Transverse colon (tissue), 4 donors: ENCODE measurements around the gene ZFP1. TPM values are rescaled to one million over a fixed set of nuclear protein-coding genes. Genes with fewer than 3 reads are reported as not detected.

ENCODE experiments used
- DNase-seq: peaks from one replicate; pipeline ENCODE4 v3.0.0-alpha.2; 2019
- H3K27ac ChIP-seq, 4 donors: fragments of 200-600 bp; sonication (generic); 2 replicates each; pipeline ENCODE4 v1.5.1; 2016 to 2018; ENCODE audit warnings: inconsistent platforms in 4 of 4
- H3K27me3 ChIP-seq: fragments of 200-600 bp; sonication (generic); 2 replicates; pipeline ENCODE4 v1.5.1; 2017; ENCODE audit warnings: inconsistent platforms
- H3K36me3 ChIP-seq, 4 donors: fragments of 200-600 bp; sonication (generic); 2 replicates each; pipeline ENCODE4 v1.5.1; 2017 to 2019; ENCODE audit warnings: inconsistent platforms in 4 of 4
- H3K4me1 ChIP-seq, 4 donors: fragments of 200-600 bp; sonication (generic); 2 replicates each; pipeline ENCODE4 v1.5.1; 2017 to 2020; ENCODE audit warnings: inconsistent platforms in 4 of 4
- H3K4me3 ChIP-seq, 4 donors: fragments of 200-600 bp; sonication (generic); 1 replicate in 1 of 4; 2 replicates in 3 of 4; pipeline versions ENCODE4 v1.5.1 to v1.6.1; 2017 to 2019; ENCODE audit warnings: inconsistent platforms in 4 of 4
- H3K9me3 ChIP-seq, 2 donors: fragments of 200-600 bp; sonication (generic); 2 replicates each; pipeline ENCODE4 v1.5.1; 2017 to 2019; ENCODE audit warnings: inconsistent platforms in 2 of 2
- EP300 ChIP-seq: sonication (generic); formaldehyde crosslinking; IDR thresholded peaks from one replicate; pipeline ENCODE4 v1.6.1; 2017; ENCODE audit warnings: antibody characterized with exemption, low read depth
- POLR2A ChIP-seq: fragments of 450-650 bp; IDR thresholded peaks from one replicate; pipeline ENCODE4 v1.6.1; 2016; ENCODE audit warnings: antibody characterized with exemption, mild to moderate bottlenecking, moderate library complexity
- POLR2AphosphoS5 ChIP-seq, 3 donors: sonication (generic); formaldehyde crosslinking; IDR thresholded peaks; one replicate each; pipeline ENCODE4 v1.6.1; 2016; ENCODE audit warnings: antibody characterized with exemption in 3 of 3
- WGBS, 2 donors: methylation state at CpG; one replicate each; pipeline ENCODE4 v1.1.5; 2018; ENCODE audit warnings: low coverage in 1 of 2; 5-methylcytosine and 5-hydroxymethylcytosine counted together
- in situ Hi-C, 4 donors: fragments of 200-750 bp; cut with MboI; loops; one replicate each; pipeline versions ENCODE4 v1.15.0 to v1.15.1; 2017; ENCODE audit warnings: low sequenced_read_pairs in 3 of 4, low pct_ligation_motif_present in 1 of 4, low pct_unique_long_range_greater_than_20kb in 1 of 4
- intact Hi-C: fragments of 100-400 bp; cut with DNase I; formaldehyde crosslinking; loops from one replicate; pipeline ENCODE4 v1.15.1; 2023; ENCODE audit warnings: low total_unique reads
- total RNA-seq, 4 donors: library from RNA; depleted of rRNA; stranded (reverse); fragments of >200 nt; gene quantifications; one replicate each; pipeline ENCODE4 v1.1.0, GENCODE V29; 2016
- TF ChIP-seq, protein P1 (sequence below), 5 experiments: fragments of 200-600 bp in 3 of 5; fragments of 450-650 bp in 2 of 5; sonication (generic) in 3 of 5; IDR thresholded peaks; 1 replicate in 2 of 5; 2 replicates in 3 of 5; pipeline ENCODE4 v1.5.1; 2016 to 2017; ENCODE audit warnings: antibody characterized with exemption in 5 of 5, inconsistent platforms in 3 of 5, mild to moderate bottlenecking in 2 of 5, moderate library complexity in 1 of 5

ZFP1 gene
- total RNA-seq, 4 donors from 2014 or later: 1.1 to 56.7 (median 6.3) TPM

DNA sequence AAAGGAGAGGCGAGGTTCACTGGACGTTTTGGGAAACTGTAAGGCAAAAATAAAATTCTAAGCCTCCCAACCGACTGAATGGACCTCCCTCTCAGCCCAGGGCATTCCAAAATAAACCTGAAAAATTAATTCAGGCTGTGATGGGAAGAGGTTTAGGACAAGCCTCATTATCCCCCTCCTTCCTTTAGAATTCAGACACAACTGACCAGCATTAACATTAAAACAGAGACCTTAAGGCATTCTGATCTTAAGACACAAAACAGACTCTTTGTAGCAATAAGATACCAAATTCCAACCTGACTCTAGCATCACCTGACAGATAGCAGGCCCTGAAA is 31.4 kb upstream of the ZFP1 start:
- in situ Hi-C loops: loop anchor here in 1 of 4 donors (25.0 kb wide), 1 partner anchor 405 kb away; the partner anchor contains the start of gene MLKL
- H3K4me1 ChIP-seq: peaks cover 7 to 20% (median 8%) of the 10 kb centered on the region in 4 donors
- DNase-seq: no peak
- TF ChIP-seq POLR2A: no peak
- no peak for TF ChIP-seq EP300
- TF ChIP-seq, protein P1, sequence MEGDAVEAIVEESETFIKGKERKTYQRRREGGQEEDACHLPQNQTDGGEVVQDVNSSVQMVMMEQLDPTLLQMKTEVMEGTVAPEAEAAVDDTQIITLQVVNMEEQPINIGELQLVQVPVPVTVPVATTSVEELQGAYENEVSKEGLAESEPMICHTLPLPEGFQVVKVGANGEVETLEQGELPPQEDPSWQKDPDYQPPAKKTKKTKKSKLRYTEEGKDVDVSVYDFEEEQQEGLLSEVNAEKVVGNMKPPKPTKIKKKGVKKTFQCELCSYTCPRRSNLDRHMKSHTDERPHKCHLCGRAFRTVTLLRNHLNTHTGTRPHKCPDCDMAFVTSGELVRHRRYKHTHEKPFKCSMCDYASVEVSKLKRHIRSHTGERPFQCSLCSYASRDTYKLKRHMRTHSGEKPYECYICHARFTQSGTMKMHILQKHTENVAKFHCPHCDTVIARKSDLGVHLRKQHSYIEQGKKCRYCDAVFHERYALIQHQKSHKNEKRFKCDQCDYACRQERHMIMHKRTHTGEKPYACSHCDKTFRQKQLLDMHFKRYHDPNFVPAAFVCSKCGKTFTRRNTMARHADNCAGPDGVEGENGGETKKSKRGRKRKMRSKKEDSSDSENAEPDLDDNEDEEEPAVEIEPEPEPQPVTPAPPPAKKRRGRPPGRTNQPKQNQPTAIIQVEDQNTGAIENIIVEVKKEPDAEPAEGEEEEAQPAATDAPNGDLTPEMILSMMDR (IDR thresholded peaks at IDR 0.05): no peak
- TF ChIP-seq POLR2AphosphoS5 (IDR thresholded peaks at IDR 0.05): no peak
- peaks cover 0 to 7% of the 10 kb centered on the region in 2 donors for H3K9me3 ChIP-seq
- 33 to 35% methylated on average over 1 to 3 of the region's 3 CpGs for WGBS, 2 donors
- no peaks in the 10 kb centered on the region for H3K36me3 ChIP-seq
- peak overlapping the region in 1 of 4 donors; percentile 71 for H3K4me3 ChIP-seq
- H3K27ac ChIP-seq: peak overlapping the region in 1 of 4 donors; percentile 84
- no peaks in the 10 kb centered on the region for H3K27me3 ChIP-seq
- intact Hi-C loops: no loop called here

DNA sequence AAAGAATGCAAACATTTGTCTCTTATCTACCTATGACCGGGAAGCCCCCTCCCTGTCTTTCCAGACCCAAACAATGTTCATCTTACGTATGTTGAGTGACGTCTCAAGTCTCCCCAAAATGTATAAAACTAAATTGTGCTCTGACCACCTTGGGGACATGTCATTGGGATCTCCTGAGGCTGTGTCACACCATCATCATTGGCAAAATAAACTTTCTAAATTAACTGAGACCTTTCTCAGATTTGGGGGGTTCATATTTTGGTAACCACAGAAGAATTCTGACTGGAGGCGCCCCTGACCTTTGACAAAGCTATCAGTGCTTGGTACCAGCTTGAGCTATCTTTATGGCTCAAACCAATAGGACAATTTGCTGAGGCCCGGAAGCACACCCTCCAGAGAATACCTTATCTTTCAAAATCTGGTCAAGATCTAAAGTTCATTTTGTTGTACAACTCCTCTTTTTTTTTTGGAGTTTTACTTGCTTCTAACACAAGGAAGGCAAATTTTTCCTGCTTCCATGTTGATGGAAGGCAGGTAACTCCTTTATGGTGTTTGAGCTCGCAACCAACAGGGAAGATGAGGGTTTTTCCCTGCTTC is 29.3 kb upstream of the ZFP1 start:
- no peak for DNase-seq
- intact Hi-C loops (no loop called here), in situ Hi-C loops (loop anchor here in 1 of 4 donors (25.0 kb wide), 1 partner anchor 407 kb away; the partner anchor contains the start of gene MLKL)
- H3K27ac ChIP-seq: no peak overlapping the region
- H3K36me3 ChIP-seq: no peaks in the 10 kb centered on the region
- WGBS, 2 donors: 79 to 81% methylated on average over 5 to 6 of the region's 6 CpGs
- H3K27me3 ChIP-seq: no peaks in the 10 kb centered on the region
- TF ChIP-seq EP300 (no peak), POLR2AphosphoS5 (IDR thresholded peaks at IDR 0.05) (no peak), POLR2A (no peak)
- TF ChIP-seq, protein P1 (IDR thresholded peaks at IDR 0.05): no peak
- peaks cover 7 to 15% (median 8%) of the 10 kb centered on the region in 4 donors for H3K4me1 ChIP-seq
- H3K4me3 ChIP-seq: no peak overlapping the region
- peaks cover 0 to 15% of the 10 kb centered on the region in 2 donors for H3K9me3 ChIP-seq

DNA sequence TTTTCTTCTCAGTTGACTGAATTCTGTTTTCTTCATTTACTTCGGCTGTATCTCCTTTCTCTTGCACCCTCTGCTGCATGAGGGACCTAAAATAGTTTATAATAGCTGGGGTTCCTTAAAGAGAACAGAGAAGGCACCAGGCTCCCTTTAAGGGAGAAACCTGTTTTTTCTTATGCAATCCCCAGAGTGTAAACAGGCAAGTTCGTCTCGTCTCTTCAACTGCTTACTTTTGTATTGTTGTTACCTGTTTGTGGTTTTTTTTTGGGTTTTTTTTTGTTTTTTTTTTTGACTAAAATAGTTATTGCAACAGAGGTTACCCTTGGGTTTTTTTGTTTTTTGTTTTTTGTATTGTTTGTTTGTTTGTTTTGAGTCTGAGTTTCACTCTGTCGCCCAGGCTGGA is 28.1 kb upstream of the ZFP1 start:
- no peak overlapping the region for H3K4me3 ChIP-seq
- H3K4me1 ChIP-seq: peaks cover 5 to 15% (median 8%) of the 10 kb centered on the region in 4 donors
- intact Hi-C loops: no loop called here
- in situ Hi-C loops: loop anchor here in 1 of 4 donors (25.0 kb wide), 1 partner anchor 408 kb away; the partner anchor contains the start of gene MLKL
- no peaks in the 10 kb centered on the region for H3K27me3 ChIP-seq
- no peak for DNase-seq
- WGBS, 2 donors: 81 to 82% methylated on average over 4 of the region's 4 CpGs
- no peak overlapping the region for H3K27ac ChIP-seq
- TF ChIP-seq, protein P1 (IDR thresholded peaks at IDR 0.05): no peak
- TF ChIP-seq POLR2AphosphoS5 (IDR thresholded peaks at IDR 0.05) (no peak), POLR2A (no peak), EP300 (no peak)
- H3K36me3 ChIP-seq: no peaks in the 10 kb centered on the region
- H3K9me3 ChIP-seq: peaks cover 0 to 15% of the 10 kb centered on the region in 2 donors

DNA sequence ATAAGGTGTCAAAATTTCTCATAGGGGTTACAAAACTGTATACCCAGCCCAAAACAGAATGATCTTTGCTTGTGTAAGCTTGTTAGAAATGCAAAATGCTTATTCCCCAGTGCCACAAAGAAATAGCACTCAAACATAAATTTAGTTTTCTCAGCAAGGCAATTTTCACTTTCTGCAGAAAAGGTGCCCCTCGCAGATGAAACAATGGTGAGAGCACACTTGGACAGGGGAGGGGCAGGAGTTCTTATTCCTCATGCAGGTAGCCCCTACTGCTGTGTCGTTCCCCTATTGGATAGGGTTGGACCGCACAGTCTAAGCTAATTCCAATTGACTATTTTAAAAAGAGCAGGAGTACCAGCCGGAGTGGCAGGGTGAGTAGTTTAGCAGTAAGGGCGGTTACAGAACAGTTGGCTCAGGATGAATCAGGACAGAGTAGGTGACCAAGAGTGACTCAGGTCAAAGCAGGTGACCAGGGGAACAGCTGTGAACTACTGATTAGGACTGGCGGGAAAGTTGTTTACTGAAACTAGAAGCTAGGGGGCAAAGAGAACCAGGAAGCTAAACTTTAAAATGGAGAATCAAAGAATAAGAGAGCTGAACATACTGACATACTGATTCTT is 26.3 kb upstream of the ZFP1 start:
- H3K27ac ChIP-seq: no peak overlapping the region
- H3K4me1 ChIP-seq: peaks cover 0 to 7% (median 3%) of the 10 kb centered on the region in 4 donors
- intact Hi-C loops (no loop called here), in situ Hi-C loops (loop anchor here in 1 of 4 donors (25.0 kb wide), 1 partner anchor 410 kb away; the partner anchor contains the start of gene MLKL)
- 99 to 100% methylated on average over 2 to 6 of the region's 6 CpGs for WGBS, 2 donors
- no peak overlapping the region for H3K4me3 ChIP-seq
- H3K9me3 ChIP-seq: peaks cover 0 to 15% of the 10 kb centered on the region in 2 donors
- H3K27me3 ChIP-seq: no peaks in the 10 kb centered on the region
- H3K36me3 ChIP-seq: no peaks in the 10 kb centered on the region
- TF ChIP-seq POLR2AphosphoS5 (IDR thresholded peaks at IDR 0.05) (no peak), POLR2A (no peak), EP300 (no peak)
- TF ChIP-seq, protein P1 (IDR thresholded peaks at IDR 0.05): no peak
- DNase-seq: no peak
